ENCODE measurements around the gene PSMC6.

The PSMC6 gene

DNA sequence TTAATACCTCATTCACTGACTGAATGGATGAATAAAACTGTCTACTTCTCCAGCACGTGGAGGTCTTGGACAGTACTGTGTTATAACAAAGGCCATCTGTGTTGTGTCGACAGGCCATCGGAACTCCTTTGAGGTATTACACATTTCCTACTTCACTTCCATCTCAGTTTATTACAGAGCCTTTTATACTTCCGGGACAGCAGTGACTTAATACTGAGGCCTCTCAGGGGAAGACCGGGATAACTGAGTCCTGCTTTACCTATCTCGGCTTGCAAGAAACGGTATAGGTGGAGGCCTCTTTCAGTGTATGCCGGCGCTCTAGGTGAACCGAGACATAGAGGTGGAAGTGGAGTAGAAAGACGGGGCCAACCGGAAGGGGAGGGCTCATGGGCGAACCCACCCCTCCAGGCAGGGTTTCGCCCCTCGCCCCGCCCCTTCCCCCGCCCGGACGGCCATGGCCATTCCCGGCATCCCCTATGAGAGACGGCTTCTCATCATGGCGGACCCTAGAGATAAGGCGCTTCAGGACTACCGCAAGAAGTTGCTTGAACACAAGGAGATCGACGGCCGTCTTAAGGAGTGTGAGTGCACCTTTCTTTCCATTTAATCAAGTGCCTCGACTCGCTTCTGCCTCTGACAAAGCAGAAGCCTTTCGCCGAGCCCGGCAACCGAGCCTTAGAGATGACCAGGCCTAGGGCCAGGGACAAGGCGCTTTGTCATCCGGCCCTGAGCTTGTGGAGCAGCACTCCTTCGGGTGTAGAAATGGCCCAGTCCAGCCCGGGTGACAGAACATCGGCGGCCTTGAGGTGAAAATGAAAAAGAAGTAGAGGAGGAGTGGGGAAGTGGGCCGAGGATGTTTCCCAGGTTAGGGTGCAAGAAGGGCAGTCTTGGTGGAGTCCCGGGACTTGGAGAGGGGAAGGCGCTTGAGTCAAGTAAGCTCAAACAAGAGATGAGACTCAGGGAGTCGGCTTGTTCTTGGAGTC lies at the start of gene PSMC6:
Gene PSMC6 (plus strand): TSS at position 477 of the 983 bp plus-strand sequence. CDS start 20 bp downstream, at position 497.
- peak; percentile 88 for DNase-seq (ENCODE audit: low read depth)

DNA sequence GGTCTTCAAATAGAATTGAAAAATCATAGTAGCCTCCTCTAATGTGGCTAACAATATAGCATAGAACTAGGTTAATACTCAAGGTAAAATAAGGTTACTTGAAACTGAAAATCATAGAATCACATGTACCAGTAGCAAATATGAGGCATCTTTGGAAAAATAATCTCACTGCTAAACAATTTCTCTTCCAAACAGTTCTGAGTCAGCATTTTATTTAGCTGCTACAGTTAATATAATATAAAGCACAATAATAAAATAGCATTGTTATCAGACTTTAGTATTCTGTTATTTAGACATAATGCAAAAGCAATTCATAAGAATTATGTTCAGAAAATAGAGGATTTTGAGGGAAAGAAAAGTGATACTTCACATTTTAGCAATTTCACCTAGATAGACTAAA lies 46.7 kb upstream of the PSMC6 start:
- no peak for DNase-seq (ENCODE audit: low read depth)

DNA sequence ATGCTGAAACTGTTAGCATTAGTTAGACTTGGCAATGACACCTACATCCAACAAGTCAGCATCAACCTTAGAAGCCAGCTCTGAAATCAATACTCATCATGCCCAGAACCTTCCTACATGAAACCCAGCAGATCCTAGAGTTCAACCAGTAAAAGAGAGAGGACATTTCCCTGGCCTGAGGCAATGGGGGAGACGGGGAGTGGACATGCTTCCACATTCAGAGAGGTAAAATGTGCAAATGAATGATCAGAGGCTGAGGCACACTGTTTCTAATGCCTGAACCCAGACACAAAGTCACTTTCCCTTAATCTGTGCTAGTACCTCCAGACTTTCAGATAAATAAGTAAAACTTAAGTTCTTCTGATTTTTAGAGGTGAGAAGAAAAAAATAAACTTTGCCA lies 46.2 kb upstream of the PSMC6 start:
- no peak for DNase-seq (ENCODE audit: low read depth)

DNA sequence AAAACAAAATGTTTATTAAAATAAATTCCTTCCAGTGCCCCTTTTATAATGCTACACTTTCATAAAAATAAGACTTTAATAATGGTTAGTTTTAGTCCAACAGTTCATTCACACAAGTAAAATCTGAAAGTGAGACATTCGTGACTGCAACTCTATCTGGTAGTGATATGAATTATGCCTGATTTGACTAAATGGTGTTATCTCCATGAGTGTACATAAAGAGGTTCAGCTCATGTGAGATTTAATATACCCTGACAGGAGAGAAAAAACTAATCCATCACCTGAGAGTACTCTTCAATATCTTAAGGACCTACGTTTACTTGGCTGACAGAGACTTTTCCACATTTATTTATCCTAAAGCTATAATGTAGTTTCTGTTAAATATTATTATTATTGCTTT lies 45.7 kb upstream of the PSMC6 start:
- DNase-seq (ENCODE audit: low read depth) = no peak

DNA sequence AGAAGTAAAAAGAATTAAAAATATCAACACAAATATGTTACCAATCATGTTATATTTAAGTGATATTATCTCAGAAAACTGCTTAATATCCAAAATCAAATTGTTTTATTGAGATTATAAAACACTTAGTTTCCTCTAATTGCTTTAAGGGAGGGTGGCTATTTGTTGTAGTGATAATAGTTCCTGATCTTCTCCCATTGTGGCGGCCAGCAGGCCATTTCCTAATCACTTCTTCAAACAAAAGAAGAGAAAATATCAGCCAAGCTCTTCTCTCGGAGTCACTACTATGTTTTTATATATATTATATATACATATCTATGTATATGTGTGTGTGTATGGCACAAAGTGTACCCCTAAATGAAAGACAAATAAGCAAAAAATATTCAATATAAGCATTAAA lies 43.1 kb upstream of the PSMC6 start:
- DNase-seq (ENCODE audit: low read depth) = no peak

DNA sequence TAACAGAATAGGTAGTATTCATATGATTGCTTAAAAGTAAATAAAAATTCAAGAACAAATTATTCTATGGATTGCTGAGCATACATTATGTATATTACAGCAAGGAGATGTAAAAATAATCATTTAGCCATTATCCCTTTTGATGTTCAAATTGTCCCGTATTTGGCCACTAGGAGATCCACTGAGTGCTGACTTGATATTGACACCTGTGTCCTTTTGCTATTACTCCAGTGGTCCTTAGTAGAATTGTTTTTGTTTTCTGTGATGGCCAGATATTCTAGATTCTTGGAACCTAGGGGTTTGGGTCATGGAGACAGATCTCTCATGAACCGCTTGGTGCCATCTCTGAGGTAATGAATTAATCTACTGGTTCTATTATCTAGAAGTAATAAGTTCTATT lies 28.4 kb upstream of the PSMC6 start:
- no peak for DNase-seq (ENCODE audit: low read depth)

DNA sequence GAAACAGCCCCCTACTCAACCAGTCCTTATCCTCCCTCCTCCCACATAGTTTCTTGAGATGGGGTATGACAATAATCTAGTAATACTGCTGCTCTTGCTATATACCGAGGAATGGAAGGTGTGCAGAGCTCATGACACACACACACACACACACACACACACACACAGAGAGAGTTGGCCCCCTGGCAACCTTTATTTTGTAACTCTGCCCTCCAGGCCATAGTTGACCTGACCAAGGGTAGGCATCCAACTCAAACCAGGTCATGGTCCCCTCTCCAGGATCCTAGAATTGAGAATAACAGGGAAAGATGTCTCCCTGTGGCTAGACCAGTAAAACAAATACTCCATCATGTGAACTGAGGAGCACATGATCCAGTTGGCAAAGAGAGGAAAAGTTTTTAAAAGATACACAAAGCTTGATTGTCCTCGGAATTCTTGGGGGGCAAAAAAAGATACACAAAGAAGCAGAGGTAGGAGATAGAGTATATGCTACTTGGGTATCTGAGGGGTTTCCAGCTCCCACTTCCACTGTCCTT lies 22.9 kb upstream of the PSMC6 start:
- DNase-seq (ENCODE audit: low read depth) = no peak

DNA sequence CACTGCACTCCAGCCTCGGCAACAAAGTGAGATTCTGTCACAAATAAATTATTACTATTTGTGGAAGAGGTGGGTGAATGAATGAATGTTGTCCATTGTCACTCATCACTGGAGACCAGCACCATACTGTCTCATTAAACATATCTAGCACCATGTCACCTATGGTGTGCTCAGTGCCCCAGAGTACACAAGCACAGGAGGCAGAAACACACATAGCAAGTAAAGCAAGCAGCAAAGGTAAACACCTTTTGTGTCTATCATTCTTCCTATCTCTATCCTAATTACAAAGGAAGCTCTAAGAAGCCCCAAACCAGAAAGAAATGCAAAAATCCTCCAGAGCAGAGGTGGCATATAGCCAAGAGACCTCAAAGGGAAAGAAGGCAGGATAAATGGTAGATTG lies 20.8 kb upstream of the PSMC6 start:
- DNase-seq (ENCODE audit: low read depth) = no peak

DNA sequence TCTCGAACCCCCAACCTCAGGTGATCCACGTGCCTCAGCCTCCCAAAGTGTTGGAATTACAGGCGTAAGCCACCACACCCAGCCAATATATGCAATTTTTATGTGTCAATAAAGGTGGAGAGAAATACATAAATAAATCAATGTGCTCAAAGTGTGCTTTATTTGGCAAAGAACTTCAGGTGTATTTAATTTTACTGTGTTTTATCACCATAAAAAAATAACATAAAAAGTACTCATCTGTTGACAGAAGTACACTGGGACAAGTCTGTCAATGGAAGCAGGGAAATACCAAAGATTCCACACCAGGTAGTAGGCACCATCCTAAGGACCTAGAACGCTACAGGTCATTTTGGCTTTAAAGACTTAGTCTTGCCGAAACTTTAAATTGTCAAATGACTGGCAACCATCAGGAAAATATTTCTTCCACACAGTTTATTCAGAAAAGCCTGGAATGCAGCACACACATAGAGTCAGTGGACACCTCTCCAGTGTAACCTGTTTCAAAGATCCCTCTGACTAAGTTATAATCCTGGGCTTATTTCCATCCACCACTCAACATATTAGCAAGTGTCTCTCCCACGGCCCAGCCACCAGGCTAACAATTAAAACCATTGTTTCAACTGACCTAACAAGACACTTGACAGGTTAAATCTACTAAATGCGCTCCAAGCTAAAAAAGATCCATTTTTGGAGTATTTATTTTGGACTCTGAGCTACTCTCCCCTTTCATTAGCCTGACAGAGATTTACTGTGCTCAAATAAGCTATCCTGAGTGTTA lies 15.8 kb upstream of the PSMC6 start:
- DNase-seq (ENCODE audit: low read depth) = no peak

DNA sequence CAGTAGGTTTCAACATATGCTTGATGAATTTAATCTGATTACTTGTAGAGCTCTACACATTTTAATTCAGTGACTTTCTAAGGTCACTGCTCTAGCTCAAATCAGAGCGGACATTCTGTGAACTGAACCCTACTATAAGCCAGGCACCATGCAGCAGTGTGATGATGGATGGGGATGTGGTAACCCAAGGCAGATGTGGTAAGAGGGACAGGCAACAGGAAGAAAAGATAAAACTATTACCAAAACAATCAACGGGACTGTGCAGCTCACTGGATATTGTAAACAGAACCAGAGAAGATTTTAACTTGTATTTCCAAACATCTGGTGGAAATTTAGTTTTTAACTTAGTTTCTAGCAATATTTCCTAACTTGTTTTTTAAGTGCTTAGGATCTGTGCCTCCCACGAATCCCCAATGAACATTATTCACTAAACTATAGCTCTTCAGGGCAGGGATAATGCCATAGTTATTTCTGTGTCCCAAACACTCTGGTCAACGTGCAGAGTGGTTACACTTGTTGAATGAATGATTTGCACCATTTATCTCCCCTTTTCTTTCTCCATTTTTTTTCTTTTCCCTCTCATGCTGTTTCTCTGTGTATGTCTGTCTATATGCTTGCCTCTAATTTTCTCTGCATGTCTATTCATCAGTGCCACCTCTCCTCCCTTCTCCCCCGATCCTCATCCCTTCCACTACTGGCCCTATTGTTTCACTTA lies 14.6 kb upstream of the PSMC6 start:
- no peak for DNase-seq (ENCODE audit: low read depth)

DNA sequence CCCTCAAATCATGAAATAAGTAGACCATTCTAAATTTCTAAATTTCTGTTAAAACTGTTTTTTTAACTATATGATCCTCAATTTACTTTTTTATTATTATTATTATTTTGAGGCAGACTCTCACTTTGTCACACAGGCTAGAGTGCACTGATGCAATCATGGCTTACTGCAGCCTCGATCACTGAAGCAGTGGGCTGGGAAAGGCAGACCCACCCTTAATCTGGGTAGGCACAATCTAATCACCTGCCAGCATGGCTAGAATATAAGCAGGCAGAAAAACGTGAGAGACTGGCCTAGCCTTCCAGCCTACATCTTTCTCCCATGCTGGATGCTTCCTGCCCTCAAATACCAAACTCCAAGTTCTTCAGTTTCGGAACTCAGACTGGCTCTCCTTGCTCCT lies 14.0 kb upstream of the PSMC6 start:
- DNase-seq (ENCODE audit: low read depth) = no peak

DNA sequence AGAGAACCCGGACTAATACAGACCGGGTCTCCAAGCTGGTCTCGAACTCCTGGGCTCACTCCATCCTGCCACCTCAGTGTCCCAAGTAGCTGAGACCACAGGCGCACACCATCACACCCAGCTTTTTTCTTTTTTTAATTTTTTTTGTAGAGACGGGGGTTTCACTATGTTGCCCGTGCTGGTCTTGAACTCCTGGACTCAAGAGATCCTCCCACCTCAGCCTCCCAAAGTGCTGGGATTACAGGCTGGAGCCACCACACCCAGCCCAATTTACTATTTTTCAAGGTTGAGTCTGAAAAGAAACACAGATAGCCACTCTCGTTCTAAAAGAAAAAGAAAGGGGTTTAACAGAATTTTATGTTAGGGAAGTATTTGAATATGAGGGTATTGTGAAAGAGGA lies 13.5 kb upstream of the PSMC6 start:
- no peak for DNase-seq (ENCODE audit: low read depth)

DNA sequence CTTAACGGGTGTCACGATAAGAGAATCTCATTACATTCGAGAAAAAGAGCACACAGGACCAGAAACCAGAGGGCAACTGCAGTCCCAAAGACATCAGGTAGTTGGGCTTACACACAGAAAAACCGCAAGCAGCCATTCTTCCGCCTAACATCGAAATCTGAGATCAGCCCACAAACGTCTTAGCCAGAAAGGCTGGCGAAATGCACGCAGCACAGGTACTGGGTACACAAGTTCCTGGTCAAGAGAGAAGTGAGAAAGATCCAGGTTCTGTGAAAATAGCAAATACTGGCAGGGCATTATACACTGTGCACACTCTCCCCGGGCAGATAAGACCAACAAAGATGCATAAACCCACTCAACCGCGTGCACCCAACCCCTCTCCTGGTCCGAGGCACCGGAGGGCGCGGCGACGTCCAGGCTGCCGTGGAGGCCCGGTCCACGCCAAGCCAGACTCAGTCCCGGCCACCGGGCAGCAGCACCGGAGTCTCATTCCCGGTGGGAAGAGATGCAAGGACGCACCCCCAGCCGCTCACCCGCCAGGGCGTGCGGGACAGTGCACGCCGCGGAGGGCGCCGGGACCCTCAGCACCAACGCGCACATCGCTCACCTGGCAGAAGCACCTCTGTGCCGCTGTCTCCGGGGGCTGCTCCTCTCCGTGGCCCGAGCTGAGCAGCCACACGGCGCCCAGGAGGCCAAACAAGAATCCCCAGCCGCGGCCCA lies 12.1 kb upstream of the PSMC6 start:
- no peak for DNase-seq (ENCODE audit: low read depth)

DNA sequence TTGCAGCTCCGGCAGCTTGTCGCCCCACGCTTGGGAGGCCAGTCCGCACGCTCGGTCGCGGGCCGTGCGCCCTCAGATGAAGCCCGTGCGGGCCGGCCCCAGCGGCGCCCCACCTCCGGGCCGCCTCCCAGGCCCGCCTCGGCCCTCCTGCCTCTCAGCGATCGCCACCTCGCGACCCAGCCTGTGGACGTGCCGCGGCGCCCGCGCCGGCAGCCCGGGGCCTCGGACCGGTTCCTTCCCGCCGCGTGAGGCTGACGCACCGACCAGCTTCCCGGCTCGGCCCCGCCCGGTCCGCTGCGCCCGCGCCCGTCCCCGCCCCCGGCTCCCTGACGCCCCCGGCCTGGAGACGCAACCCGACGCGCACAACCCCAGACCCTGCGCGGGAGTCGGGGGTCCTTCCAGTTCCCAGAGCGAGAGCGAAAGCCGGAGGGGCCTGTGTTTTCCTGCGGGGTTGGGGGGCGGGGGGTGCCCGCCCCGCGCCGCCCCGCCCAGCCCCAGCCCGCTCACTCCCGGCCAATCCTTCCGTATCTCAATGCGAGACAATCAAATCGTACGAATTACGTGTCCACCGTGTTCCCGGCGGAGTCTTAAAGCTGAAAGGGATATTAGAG lies 11.4 kb upstream of the PSMC6 start, which contains the start of gene ERO1A:
Gene ERO1A (minus strand): TSS at position 78 of the 611 bp plus-strand sequence. CDS start 77 bp downstream, at position 1.
- DNase-seq (ENCODE audit: low read depth) = peak; percentile 41

DNA sequence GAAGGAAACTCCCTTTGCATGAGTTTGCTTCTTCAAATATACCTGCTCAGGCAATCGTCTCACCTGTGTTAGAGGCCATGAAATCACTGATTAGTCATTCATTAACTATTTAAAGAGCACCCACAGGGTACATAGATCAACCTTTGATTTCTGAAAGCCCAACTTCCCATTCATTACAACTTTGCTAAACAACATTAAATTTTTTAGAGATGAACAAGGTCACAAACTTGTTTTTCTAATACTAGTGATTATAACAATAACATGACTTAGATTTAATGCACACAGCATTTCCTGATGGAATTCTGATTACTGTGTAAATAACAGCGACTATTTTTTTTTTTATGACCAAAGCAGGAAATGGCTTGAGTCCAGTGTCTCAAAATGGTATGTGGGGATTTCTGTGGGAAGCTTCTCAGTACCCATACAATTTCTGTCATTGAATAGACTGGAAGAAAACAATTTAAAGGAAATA lies 6.3 kb upstream of the PSMC6 start:
- no peak for DNase-seq (ENCODE audit: low read depth)

DNA sequence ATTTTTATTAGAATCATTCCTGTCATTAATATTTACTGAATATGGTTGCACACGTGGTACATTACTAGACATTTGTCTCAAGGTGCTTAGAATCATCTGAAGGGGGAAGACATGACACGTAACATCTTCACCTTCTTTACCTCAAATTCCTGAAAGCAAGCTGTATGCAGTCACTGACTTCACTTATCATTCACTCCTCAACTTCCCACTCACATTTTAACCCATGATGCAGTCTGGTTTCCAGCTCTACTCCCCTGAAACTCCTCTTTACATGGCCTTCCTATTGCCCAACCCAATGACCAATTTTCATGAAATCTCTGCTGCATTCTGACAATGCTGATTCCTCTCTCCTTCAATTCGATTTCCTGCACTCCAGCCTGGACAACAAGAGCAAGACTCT lies 5.8 kb upstream of the PSMC6 start:
- DNase-seq (ENCODE audit: low read depth) = no peak

DNA sequence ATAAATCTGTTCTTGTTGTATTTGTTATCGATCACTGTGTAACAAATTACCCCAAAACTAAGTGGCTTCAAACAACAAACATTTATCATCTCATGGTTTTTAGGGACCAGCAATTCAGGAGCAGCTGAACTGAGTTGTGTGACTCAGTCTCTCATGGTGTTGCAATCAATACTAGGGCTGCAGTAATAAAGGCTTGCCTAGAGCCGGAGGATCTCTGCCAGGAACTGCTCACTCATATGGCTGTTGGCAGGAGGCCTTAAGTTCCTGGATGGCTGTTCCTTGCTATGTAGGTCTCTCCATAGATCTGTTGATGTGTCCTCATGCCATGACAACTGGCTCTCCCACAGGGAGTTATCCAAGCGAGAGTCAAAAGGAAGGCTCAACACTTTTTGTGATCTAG lies 3.8 kb upstream of the PSMC6 start:
- DNase-seq (ENCODE audit: low read depth) = no peak

DNA sequence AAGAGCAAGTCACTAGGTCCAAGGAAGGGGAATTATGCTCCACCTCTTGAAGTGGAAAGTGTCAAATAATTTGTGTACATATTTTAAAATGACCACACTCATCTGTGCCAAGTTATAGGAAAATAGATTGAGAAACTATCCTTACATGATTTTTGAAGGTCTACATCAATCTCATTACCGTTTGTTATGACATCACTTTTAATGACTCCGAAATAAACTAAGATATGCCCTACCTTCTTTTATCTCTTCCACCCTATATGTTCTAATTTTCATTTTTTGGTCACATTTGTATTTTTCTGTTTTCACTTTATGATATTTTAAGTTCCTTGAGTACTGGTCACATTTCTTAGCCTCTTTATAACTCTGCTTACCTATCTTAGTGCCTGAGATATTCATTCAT lies 3.3 kb upstream of the PSMC6 start:
- DNase-seq (ENCODE audit: low read depth) = no peak

DNA sequence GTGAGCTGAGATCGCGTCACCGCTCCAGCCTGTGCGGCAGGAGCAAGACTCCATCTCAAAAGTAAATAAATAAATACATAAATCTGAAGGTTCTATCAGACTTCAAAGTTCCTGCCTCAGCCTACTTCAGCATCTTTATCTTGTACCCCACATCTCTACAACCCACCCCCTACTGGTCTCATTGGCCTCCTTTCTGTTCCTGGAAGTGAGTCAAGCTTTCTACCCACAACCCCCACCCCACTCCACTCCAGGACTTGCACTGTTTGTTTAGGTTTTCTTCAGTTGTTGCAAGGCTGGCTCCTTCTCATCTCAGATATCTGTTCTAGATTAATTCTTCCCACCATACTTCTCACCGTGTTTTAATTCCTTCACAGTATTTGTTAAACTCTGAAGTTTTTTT lies 714 bp upstream of the PSMC6 start:
- no peak for DNase-seq (ENCODE audit: low read depth)

DNA sequence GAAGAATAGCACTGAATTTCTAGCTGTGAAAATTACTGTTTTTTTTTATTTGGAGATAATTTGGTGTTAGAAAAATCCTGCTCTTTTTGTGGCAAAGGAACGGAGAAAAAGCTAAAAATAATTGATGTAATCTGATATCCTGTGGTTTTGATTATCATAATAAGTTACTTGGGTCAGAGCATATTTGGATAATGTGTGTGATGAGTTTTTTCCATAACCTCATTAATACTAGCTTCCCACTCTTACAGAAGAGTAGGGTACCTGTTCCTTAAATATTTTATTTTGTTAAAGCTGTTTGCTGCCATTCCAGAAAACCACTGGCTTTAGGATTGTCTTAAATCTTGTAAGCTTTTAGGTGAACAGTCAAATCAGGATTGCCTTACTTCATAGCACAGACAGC lies 4.7 kb downstream of the PSMC6 start:
- DNase-seq (ENCODE audit: low read depth) = no peak

DNA sequence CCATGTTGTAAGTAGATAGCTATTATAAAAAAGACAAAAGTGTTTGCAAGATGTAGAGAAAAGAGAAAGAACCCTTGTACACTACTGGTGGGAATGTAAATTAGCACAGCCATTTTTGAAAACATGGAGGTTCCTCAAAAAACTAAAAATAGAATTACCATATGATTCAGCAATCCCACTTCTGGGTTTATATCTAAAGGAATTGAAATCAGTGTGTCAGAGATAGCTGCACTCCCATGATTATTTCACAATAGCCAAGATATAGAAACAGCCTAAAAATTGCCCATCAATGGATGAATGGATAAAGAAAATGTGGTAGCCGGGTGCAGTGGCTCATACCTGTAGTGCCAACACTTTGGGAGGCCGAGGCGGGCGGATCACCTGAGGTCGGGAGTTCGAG lies 9.2 kb downstream of the PSMC6 start:
- DNase-seq (ENCODE audit: low read depth) = no peak

Measured in stimulated activated CD8-positive, alpha-beta memory T cell treated with anti-CD3 and anti-CD28 coated beads, Interleukin-15, amount 100 ng/mL, for 24 hours (primary cell).